GM12872 (cell line): ENCODE data around the gene RNU5B-1.
A peak's percentile ranks its signal among the peaks of the same experiment; 100 is the strongest.

Experiments
- TF ChIP-seq, protein P1 (sequence below): IDR thresholded peaks from 3 replicates; pipeline ENCODE4 v1.5.1; 2011; ENCODE audit warnings: low read depth, mild to moderate bottlenecking, low read length, moderate library complexity; ENCODE audit not compliant: insufficient read depth

Gene RNU5B-1

DNA sequence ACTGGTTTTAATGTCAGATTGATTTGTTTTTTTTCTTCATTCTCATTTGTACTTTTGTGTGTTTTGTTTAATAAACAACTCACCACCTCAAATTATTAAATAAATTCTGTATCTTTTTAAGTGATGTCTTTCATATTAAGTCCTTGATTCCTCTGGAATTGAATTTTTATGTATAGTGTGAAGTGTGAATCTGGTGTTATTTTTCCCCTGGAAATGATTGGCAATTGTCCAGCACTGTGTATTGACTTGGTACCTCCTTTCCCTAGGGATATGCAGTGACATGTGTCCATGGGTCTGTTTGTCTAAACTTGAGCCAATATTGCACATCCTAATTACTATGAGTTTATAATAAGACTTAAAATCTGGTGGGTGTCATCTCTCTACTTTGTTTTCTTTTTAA is 2.1 kb downstream of the RNU5B-1 start:
- TF ChIP-seq, protein P1, sequence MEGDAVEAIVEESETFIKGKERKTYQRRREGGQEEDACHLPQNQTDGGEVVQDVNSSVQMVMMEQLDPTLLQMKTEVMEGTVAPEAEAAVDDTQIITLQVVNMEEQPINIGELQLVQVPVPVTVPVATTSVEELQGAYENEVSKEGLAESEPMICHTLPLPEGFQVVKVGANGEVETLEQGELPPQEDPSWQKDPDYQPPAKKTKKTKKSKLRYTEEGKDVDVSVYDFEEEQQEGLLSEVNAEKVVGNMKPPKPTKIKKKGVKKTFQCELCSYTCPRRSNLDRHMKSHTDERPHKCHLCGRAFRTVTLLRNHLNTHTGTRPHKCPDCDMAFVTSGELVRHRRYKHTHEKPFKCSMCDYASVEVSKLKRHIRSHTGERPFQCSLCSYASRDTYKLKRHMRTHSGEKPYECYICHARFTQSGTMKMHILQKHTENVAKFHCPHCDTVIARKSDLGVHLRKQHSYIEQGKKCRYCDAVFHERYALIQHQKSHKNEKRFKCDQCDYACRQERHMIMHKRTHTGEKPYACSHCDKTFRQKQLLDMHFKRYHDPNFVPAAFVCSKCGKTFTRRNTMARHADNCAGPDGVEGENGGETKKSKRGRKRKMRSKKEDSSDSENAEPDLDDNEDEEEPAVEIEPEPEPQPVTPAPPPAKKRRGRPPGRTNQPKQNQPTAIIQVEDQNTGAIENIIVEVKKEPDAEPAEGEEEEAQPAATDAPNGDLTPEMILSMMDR = no peak

- TF ChIP-seq, protein P1 = no peak
These were observed 3.5 kb downstream of the RNU5B-1 start for GRCh38 chr15:65307978-65308377.

DNA sequence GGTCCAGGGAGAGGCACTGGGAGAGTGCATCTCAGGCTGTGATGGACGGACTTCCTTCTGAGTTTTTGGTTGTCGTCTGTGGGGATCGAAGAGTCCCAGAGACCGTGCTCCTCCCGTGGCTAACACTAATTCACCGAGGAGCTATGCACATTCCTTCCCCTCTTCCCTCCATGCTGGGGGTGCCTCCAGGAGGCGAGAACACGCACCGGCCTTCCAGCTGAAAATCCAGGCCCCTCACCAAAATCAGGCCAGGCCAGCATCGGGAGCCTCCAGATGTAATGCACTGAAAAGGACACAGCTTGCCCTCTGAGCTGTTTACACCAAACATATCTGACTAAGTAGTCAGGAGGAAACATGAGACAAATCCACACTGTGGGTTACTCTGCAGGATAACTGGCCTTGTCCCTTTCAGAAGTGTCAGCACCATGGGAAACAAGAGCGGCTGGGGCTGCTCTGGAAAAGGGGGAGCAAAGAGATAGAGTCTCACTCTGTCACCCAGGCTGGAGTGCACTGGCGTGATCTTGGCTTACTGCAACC is 5.5 kb downstream of the RNU5B-1 start:
- TF ChIP-seq, protein P1 = no peak

- TF ChIP-seq, protein P1 = no peak
These were observed 6.1 kb downstream of the RNU5B-1 start for GRCh38 chr15:65310431-65311137.

GRCh38 chr15:65311760-65312159 is 7.3 kb downstream of the RNU5B-1 start:
- TF ChIP-seq, protein P1 = no peak

DNA sequence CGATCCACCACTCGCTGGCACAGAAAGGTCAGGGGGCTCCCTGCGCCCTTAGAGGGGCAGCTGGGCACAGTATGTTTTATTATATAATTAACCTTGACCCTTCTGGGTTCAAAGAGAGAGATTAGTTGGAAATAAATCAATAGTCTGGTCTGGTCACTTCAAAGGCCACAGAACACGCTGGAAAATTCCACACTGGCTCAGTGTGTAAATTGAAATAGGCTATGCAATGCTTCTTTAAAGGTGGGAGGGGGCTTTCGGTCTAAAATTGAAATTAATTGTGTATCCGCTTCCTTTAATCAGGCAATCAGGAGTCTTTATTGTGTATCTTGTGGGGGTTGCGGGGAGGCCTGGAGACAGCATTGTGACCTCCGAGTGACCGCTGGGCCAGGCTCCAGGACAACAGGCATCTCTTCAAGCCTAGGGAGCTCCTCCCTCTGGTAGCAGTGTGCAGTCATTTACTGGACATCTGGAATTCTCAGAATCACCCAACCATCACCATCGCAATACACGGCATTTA is 8.0 kb downstream of the RNU5B-1 start:
- TF ChIP-seq, protein P1 = no peak

- TF ChIP-seq, protein P1 = peak; percentile 82
These were observed 14.4 kb downstream of the RNU5B-1 start for GRCh38 chr15:65318870-65319356.
